K562 (cell line): Measurements from ENCODE around the gene PCK1. TPM values are rescaled to one million over a fixed set of nuclear protein-coding genes. Genes with fewer than 3 reads are reported as not detected.

Experiments
- BHLHE40 ChIP-seq: IDR thresholded peaks from 2 replicates; pipeline ENCODE4 v1.6.1; 2011; ENCODE audit warnings: low read length, improper control_type of control experiment
- C11orf30 ChIP-seq: fragments of 450-650 bp; IDR thresholded peaks from 2 replicates; pipeline ENCODE4 v1.6.1; 2016; ENCODE audit warnings: low read depth, mild to moderate bottlenecking
- CBFA2T3 ChIP-seq: fragments of 450-650 bp; IDR thresholded peaks from 2 replicates; pipeline ENCODE4 v1.6.1; 2017
- ETV5 ChIP-seq: sonication (generic); formaldehyde crosslinking; IDR thresholded peaks from 2 replicates; pipeline ENCODE4 v1.4.0; 2020; ENCODE audit warnings: low read depth, mild to moderate bottlenecking, missing genetic modification reagents
- EWSR1 ChIP-seq: fragments of 450-650 bp; IDR thresholded peaks from 2 replicates; pipeline ENCODE4 v1.6.1; 2018; ENCODE audit warnings: borderline replicate concordance, mild to moderate bottlenecking, low read depth, moderate library complexity; ENCODE audit not compliant: partially characterized antibody
- HNRNPH1 ChIP-seq: fragments of 200-400 bp; formaldehyde crosslinking; optimal IDR thresholded peaks from 2 replicates; pipeline ENCODE3; 2017; ENCODE audit warnings: low read depth, mild to moderate bottlenecking, low read length, moderate library complexity
- JUND ChIP-seq, 2 experiments: IDR thresholded peaks; 2 replicates in 1 of 2; 3 replicates in 1 of 2; pipeline ENCODE4 v1.6.1; 2011; ENCODE audit warnings: borderline replicate concordance in 2 of 2, low read depth in 2 of 2, low read length in 2 of 2, improper control_type of control experiment in 1 of 2, missing biosample characterization in 1 of 2, missing genetic modification characterization in 1 of 2, missing genetic modification reagents in 1 of 2
- KDM5B ChIP-seq: fragments of 200-600 bp; sonication (generic); IDR thresholded peaks from 2 replicates; pipeline ENCODE4 v1.6.1; 2012; ENCODE audit warnings: low read depth, mild to moderate bottlenecking, moderate library complexity, low read length, control low read depth, inconsistent platforms; ENCODE audit not compliant: insufficient replicate concordance
- MYNN ChIP-seq, 2 experiments: sonication (generic); formaldehyde crosslinking in 1 of 2; IDR thresholded peaks; 2 replicates each; pipeline versions ENCODE4 v1.5.0 to v1.6.1; 2016 to 2020; ENCODE audit warnings: antibody characterized with exemption in 1 of 2, missing genetic modification reagents in 1 of 2
- NELFE ChIP-seq: IDR thresholded peaks from 2 replicates; pipeline ENCODE4 v1.6.1; 2011; ENCODE audit warnings: mild to moderate bottlenecking; ENCODE audit not compliant: insufficient read depth, insufficient read length
- NFXL1 ChIP-seq: fragments of 450-650 bp; formaldehyde crosslinking; IDR thresholded peaks from 2 replicates; pipeline ENCODE4 v1.4.0; 2021; ENCODE audit warnings: mild to moderate bottlenecking
- NONO ChIP-seq, 2 experiments: fragments of 200-400 bp in 1 of 2; fragments of 450-650 bp in 1 of 2; formaldehyde crosslinking in 1 of 2; IDR thresholded peaks; 2 replicates each; pipeline ENCODE4 v1.6.1; 2017; ENCODE audit warnings: low read depth in 2 of 2, mild to moderate bottlenecking in 2 of 2, moderate library complexity in 2 of 2, low read length in 1 of 2
- POLR2B ChIP-seq: fragments of 450-650 bp; IDR thresholded peaks from 2 replicates; pipeline ENCODE4 v1.6.1; 2018; ENCODE audit warnings: low read depth; ENCODE audit not compliant: partially characterized antibody
- TAF1 ChIP-seq: IDR thresholded peaks from 2 replicates; pipeline ENCODE4 v1.6.1; 2011; ENCODE audit warnings: mild to moderate bottlenecking, low read length, moderate library complexity; ENCODE audit not compliant: insufficient read depth, control insufficient read depth, severe bottlenecking; ENCODE audit errors: extremely low read depth
- TCF3 ChIP-seq: sonication (generic); formaldehyde crosslinking; IDR thresholded peaks from 2 replicates; pipeline ENCODE4 v1.4.0; 2020; ENCODE audit warnings: mild to moderate bottlenecking, missing genetic modification reagents
- TOE1 ChIP-seq, 2 experiments: fragments of 450-650 bp in 1 of 2; sonication (generic) in 1 of 2; formaldehyde crosslinking in 1 of 2; IDR thresholded peaks; 2 replicates each; pipeline versions ENCODE4 v1.7.1 to v1.8.0; 2016 to 2022; ENCODE audit warnings: borderline replicate concordance in 2 of 2, mild to moderate bottlenecking in 2 of 2, antibody characterized with exemption in 1 of 2, inconsistent platforms in 1 of 2, low read depth in 1 of 2, missing genetic modification reagents in 1 of 2, moderate library complexity in 1 of 2
- TRIM24 ChIP-seq, 2 experiments: fragments of 450-650 bp; IDR thresholded peaks; 2 replicates each; pipeline ENCODE4 v1.6.1; 2016
- U2AF1 ChIP-seq: fragments of 200-400 bp; formaldehyde crosslinking; optimal IDR thresholded peaks from 2 replicates; pipeline ENCODE3; 2017; ENCODE audit warnings: mild to moderate bottlenecking, low read depth, low read length, moderate library complexity
- polyA plus RNA-seq, 8 experiments: library from polyadenylated mRNA; depleted of rRNA in 4 of 8; stranded (reverse) in 5 of 8; unstranded in 3 of 8; fragments of >200 nt; fragmentation: Nextera tagmentation in 2 of 8; fragmentation: Illumina TruSeq in 1 of 8; extraction: Ambion mirVana in 2 of 8; extraction: Trizol in 1 of 8; gene quantifications; 2 replicates each; pipeline versions ENCODE4 v1.2.1 to v1.2.3, GENCODE V29; 2011 to 2014; ENCODE audit warnings: inconsistent platforms in 1 of 8, missing spikeins in 1 of 8
- total RNA-seq, 7 experiments: library from RNA; depleted of rRNA in 6 of 7; stranded (reverse); fragments of >200 nt in 6 of 7; fragmentation: Illumina TruSeq in 2 of 7; extraction: Trizol in 2 of 7; gene quantifications; 2 replicates each; pipeline versions ENCODE4 v1.2.1 to v1.2.3, GENCODE V29; 2011 to 2021; ENCODE audit warnings: low replicate concordance in 1 of 7
- TF ChIP-seq, protein P1 (sequence below): conservative IDR thresholded peaks from 2 replicates; pipeline ENCODE4 v1.6.1; 2011; ENCODE audit warnings: low read depth, mild to moderate bottlenecking, low read length; ENCODE audit not compliant: control insufficient read depth
- TF ChIP-seq, protein P2 (sequence below): sonication (generic); formaldehyde crosslinking; IDR thresholded peaks from 2 replicates; pipeline ENCODE4 v1.8.0; 2022; ENCODE audit warnings: missing genetic modification reagents, mild to moderate bottlenecking, moderate library complexity, borderline replicate concordance
- TF ChIP-seq, protein P3 (sequence below): fragments of 450-650 bp; IDR thresholded peaks from 2 replicates; pipeline ENCODE4 v1.6.1; 2016
- TF ChIP-seq, protein P4 (sequence below): IDR thresholded peaks from 2 replicates; pipeline ENCODE4 v1.6.1; 2011; ENCODE audit not compliant: insufficient read length; ENCODE audit errors: extremely low read depth

Gene PCK1
- total and polyA plus RNA-seq, 9 of the 15 experiments (the other 6 are each of a cell fraction or from before 2014, with no cell fraction given): 0.05 to 0.73 (median 0.15) TPM

DNA sequence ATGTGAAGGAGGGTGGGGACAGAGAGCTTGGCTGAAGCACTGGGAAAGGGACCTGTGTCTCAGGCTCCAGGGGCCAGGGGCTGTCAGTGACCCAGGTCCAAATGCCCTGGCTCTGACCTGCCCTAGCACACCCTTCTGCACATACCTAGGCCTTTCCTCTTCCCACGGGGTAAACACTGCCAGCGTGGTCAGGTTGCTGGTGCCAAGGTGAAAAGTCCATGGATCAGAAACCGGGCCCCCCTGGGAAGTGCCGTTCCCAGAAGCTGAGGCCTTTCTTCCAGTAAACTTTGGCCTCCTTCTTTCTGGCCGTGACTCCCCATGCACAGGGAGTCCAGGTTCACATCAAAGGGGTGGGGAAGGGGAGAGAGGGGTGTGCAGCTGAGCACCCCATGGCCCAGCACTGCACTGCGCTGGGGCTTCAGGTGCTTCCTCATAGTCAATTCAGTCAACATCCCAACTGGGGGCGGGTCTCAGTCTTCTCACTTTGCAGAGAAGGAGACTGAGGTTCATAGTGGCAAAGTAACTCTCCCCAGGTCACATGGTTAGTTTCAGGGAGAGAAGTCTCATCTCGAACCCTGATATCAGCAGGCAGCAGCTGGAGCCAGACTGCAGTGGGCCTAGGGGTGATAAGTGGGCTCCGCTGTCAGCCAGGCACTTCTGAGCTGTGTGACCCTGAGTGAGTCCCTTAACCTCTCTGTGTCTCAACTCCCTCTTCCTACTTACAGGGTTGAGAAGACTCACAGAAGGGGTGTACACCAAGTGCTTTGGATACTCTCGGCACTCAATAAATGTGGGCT lies 17.0 kb downstream of the PCK1 start (continued):
- TF ChIP-seq, protein P1, sequence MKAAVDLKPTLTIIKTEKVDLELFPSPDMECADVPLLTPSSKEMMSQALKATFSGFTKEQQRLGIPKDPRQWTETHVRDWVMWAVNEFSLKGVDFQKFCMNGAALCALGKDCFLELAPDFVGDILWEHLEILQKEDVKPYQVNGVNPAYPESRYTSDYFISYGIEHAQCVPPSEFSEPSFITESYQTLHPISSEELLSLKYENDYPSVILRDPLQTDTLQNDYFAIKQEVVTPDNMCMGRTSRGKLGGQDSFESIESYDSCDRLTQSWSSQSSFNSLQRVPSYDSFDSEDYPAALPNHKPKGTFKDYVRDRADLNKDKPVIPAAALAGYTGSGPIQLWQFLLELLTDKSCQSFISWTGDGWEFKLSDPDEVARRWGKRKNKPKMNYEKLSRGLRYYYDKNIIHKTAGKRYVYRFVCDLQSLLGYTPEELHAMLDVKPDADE: no peak
- TF ChIP-seq NFXL1 (no peak), C11orf30 (no peak), TCF3 (peak; percentile 93), KDM5B (no peak), NONO (IDR thresholded peaks at IDR 0.05; ENCODE audit: low read depth in 2 of 2, low read length in 1 of 2) (no peak), MYNN (IDR thresholded peaks at IDR 0.05) (no peak), MYNN (CRISPR knock-in tag; IDR thresholded peaks at IDR 0.05) (no peak), BHLHE40 (no peak), TRIM24 (IDR thresholded peaks at IDR 0.05) (peak in 1 of 2 experiments; percentile 49; a peak in 1 of 4 replicates), CBFA2T3 (peak; percentile 88), NELFE (no peak), EWSR1 (no peak), ETV5 (CRISPR knock-in tag) (no peak), HNRNPH1 (no peak), U2AF1 (no peak), TAF1 (no peak), TOE1 (IDR thresholded peaks at IDR 0.05; ENCODE audit: borderline replicate concordance) (peak; percentile 57; the same call in 1 of the 2 replicates), TOE1 (CRISPR knock-in tag; IDR thresholded peaks at IDR 0.05; ENCODE audit: borderline replicate concordance, low read depth) (no peak), POLR2B (no peak), JUND (IDR thresholded peaks at IDR 0.05; ENCODE audit: borderline replicate concordance, low read depth, low read length) (no peak), JUND (tag; IDR thresholded peaks at IDR 0.05; ENCODE audit: borderline replicate concordance, low read depth, low read length) (no peak)
- TF ChIP-seq, protein P2, sequence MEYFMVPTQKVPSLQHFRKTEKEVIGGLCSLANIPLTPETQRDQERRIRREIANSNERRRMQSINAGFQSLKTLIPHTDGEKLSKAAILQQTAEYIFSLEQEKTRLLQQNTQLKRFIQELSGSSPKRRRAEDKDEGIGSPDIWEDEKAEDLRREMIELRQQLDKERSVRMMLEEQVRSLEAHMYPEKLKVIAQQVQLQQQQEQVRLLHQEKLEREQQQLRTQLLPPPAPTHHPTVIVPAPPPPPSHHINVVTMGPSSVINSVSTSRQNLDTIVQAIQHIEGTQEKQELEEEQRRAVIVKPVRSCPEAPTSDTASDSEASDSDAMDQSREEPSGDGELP (CRISPR knock-in tag): peak; percentile 25; the same call in 1 of the 2 replicates
- TF ChIP-seq, protein P3, sequence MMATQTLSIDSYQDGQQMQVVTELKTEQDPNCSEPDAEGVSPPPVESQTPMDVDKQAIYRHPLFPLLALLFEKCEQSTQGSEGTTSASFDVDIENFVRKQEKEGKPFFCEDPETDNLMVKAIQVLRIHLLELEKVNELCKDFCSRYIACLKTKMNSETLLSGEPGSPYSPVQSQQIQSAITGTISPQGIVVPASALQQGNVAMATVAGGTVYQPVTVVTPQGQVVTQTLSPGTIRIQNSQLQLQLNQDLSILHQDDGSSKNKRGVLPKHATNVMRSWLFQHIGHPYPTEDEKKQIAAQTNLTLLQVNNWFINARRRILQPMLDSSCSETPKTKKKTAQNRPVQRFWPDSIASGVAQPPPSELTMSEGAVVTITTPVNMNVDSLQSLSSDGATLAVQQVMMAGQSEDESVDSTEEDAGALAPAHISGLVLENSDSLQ: peak; percentile 38
- TF ChIP-seq, protein P4, sequence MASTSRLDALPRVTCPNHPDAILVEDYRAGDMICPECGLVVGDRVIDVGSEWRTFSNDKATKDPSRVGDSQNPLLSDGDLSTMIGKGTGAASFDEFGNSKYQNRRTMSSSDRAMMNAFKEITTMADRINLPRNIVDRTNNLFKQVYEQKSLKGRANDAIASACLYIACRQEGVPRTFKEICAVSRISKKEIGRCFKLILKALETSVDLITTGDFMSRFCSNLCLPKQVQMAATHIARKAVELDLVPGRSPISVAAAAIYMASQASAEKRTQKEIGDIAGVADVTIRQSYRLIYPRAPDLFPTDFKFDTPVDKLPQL: no peak
